ENCODE results near the gene ADCY3.

ADCY3 gene

GRCh38 chr2:24875901-24876300, 44.1 kb downstream of the ADCY3 start:
- FAIRE-seq: no peak
- no peak for DNase-seq (ENCODE audit: low spot score)

GRCh38 chr2:24875272-24875671, 44.8 kb downstream of the ADCY3 start:
- FAIRE-seq: no peak
- no peak for DNase-seq (ENCODE audit: low spot score)

GRCh38 chr2:24874035-24874434, 46.0 kb downstream of the ADCY3 start:
- DNase-seq (ENCODE audit: low spot score) (no peak), FAIRE-seq (no peak)

GRCh38 chr2:24873619-24874018, 46.4 kb downstream of the ADCY3 start:
- no peak for FAIRE-seq
- DNase-seq (ENCODE audit: low spot score): no peak

- FAIRE-seq (no peak), DNase-seq (ENCODE audit: low spot score) (no peak)
Observed at GRCh38 chr2:24872344-24873115, 47.5 kb downstream of the ADCY3 start.

- DNase-seq (ENCODE audit: low spot score) (no peak), FAIRE-seq (no peak)
Observed at GRCh38 chr2:24871852-24872333, 48.1 kb downstream of the ADCY3 start.

- FAIRE-seq (no peak), DNase-seq (ENCODE audit: low spot score) (no peak)
Observed at GRCh38 chr2:24870891-24871705, 48.9 kb downstream of the ADCY3 start.

GRCh38 chr2:24870440-24870839, 49.6 kb downstream of the ADCY3 start:
- FAIRE-seq (no peak), DNase-seq (ENCODE audit: low spot score) (no peak)

- FAIRE-seq (no peak), DNase-seq (ENCODE audit: low spot score) (no peak)
Observed at GRCh38 chr2:24866946-24867345, 53.1 kb downstream of the ADCY3 start.

- FAIRE-seq (no peak), DNase-seq (ENCODE audit: low spot score) (no peak)
Observed at GRCh38 chr2:24863641-24864040, 56.4 kb downstream of the ADCY3 start.

GRCh38 chr2:24861500-24861899, 58.5 kb downstream of the ADCY3 start:
- FAIRE-seq: no peak
- no peak for DNase-seq (ENCODE audit: low spot score)

GRCh38 chr2:24860631-24861030, 59.4 kb downstream of the ADCY3 start:
- FAIRE-seq (no peak), DNase-seq (ENCODE audit: low spot score) (no peak)

GRCh38 chr2:24859968-24860600, 60.0 kb downstream of the ADCY3 start:
- no peak for DNase-seq (ENCODE audit: low spot score)
- FAIRE-seq: no peak

- no peak for FAIRE-seq
- no peak for DNase-seq (ENCODE audit: low spot score)
Observed at GRCh38 chr2:24858996-24859395, 61.0 kb downstream of the ADCY3 start.

- DNase-seq (ENCODE audit: low spot score) (no peak), FAIRE-seq (no peak)
Observed at GRCh38 chr2:24857746-24858145, 62.3 kb downstream of the ADCY3 start.

- FAIRE-seq: no peak
- no peak for DNase-seq (ENCODE audit: low spot score)
Observed at GRCh38 chr2:24856791-24857211, 63.2 kb downstream of the ADCY3 start.

- DNase-seq (ENCODE audit: low spot score): no peak
- no peak for FAIRE-seq
Observed at GRCh38 chr2:24855726-24856125, 64.3 kb downstream of the ADCY3 start.

- DNase-seq (ENCODE audit: low spot score) (no peak), FAIRE-seq (no peak)
Observed at GRCh38 chr2:24855022-24855622, 64.9 kb downstream of the ADCY3 start.

- DNase-seq (ENCODE audit: low spot score) (no peak), FAIRE-seq (no peak)
Observed at GRCh38 chr2:24853996-24854395, 66.0 kb downstream of the ADCY3 start.

GRCh38 chr2:24853046-24853445, 67.0 kb downstream of the ADCY3 start:
- DNase-seq (ENCODE audit: low spot score): no peak
- no peak for FAIRE-seq

GRCh38 chr2:24852431-24853020, 67.5 kb downstream of the ADCY3 start:
- FAIRE-seq: no peak

More at GRCh38 chr2:24852431-24853020, 67.5 kb downstream of the ADCY3 start:
- DNase-seq (ENCODE audit: low spot score): no peak
